IPS-20b (cell line): Measurements from ENCODE around the gene EPHB1.
"Not testable (repeated sequence)": the region's sequence is repeated elsewhere in the genome, so short reads cannot be mapped to it uniquely, and the experiment has no call there.

Experiments used
- H3K27ac ChIP-seq: one replicate; pipeline ENCODE4 v1.5.1; 2013; ENCODE audit warnings: low read length
- H3K27me3 ChIP-seq: 2 replicates; pipeline ENCODE4 v1.6.1; 2013; ENCODE audit warnings: mild to moderate bottlenecking, low read length, inconsistent platforms; ENCODE audit not compliant: insufficient read depth
- H3K36me3 ChIP-seq: 2 replicates; pipeline ENCODE4 v1.6.1; 2013; ENCODE audit warnings: low read depth, mild to moderate bottlenecking, inconsistent platforms, low read length, moderate library complexity; ENCODE audit not compliant: insufficient read depth
- H3K4me1 ChIP-seq: 2 replicates; pipeline ENCODE4 v1.6.1; 2013; ENCODE audit warnings: mild to moderate bottlenecking, control low read depth, inconsistent platforms, low read length, moderate library complexity; ENCODE audit not compliant: insufficient read depth
- H3K4me3 ChIP-seq: 2 replicates; pipeline ENCODE4 v1.5.1; 2013; ENCODE audit warnings: mild to moderate bottlenecking, low read length, inconsistent platforms
- H3K9ac ChIP-seq: 2 replicates; pipeline ENCODE4 v1.6.1; 2013; ENCODE audit warnings: low read depth, mild to moderate bottlenecking, inconsistent platforms, low read length, moderate library complexity
- H3K9me3 ChIP-seq: 2 replicates; pipeline ENCODE4 v1.6.1; 2013; ENCODE audit warnings: mild to moderate bottlenecking, low read depth, low read length, inconsistent platforms; ENCODE audit not compliant: insufficient read depth

Gene EPHB1

GRCh38 chr3:135040321-135041240, 245.5 kb downstream of the EPHB1 start:
- H3K9ac ChIP-seq, result no peak overlapping the region
- H3K27me3 ChIP-seq, result no peaks in the 10 kb centered on the region
- H3K27ac ChIP-seq, result no peak overlapping the region
- no peak overlapping the region for H3K4me3 ChIP-seq
- no peaks in the 10 kb centered on the region for H3K36me3 ChIP-seq
- no peaks in the 10 kb centered on the region for H3K9me3 ChIP-seq
- no peaks in the 10 kb centered on the region for H3K4me1 ChIP-seq

- H3K27ac ChIP-seq, result no peak overlapping the region
- no peaks in the 10 kb centered on the region for H3K36me3 ChIP-seq
- no peaks in the 10 kb centered on the region for H3K4me1 ChIP-seq
- H3K9ac ChIP-seq, result no peak overlapping the region
- no peaks in the 10 kb centered on the region for H3K9me3 ChIP-seq
- no peaks in the 10 kb centered on the region for H3K27me3 ChIP-seq
- H3K4me3 ChIP-seq, result no peak overlapping the region
Measured at GRCh38 chr3:135041601-135042000, 246.5 kb downstream of the EPHB1 start.

- Histone ChIP-seq H3K4me3 (no peak overlapping the region), H3K27me3 (no peaks in the 10 kb centered on the region), H3K4me1 (peaks cover 3% of the 10 kb centered on the region; the same call in 1 of the 2 replicates), H3K9me3 (no peaks in the 10 kb centered on the region), H3K27ac (no peak overlapping the region), H3K9ac (no peak overlapping the region), H3K36me3 (no peaks in the 10 kb centered on the region)
Measured at GRCh38 chr3:135047061-135047460, 252.0 kb downstream of the EPHB1 start.

GRCh38 chr3:135050536-135050935, 255.5 kb downstream of the EPHB1 start:
- Histone ChIP-seq H3K4me3 (no peak overlapping the region), H3K9ac (no peak overlapping the region), H3K4me1 (peaks cover 3% of the 10 kb centered on the region; the same call in 1 of the 2 replicates), H3K9me3 (no peaks in the 10 kb centered on the region), H3K36me3 (no peaks in the 10 kb centered on the region), H3K27me3 (no peaks in the 10 kb centered on the region), H3K27ac (no peak overlapping the region)

- Histone ChIP-seq H3K27ac (no peak overlapping the region), H3K4me1 (peaks cover 3% of the 10 kb centered on the region; the same call in 1 of the 2 replicates), H3K4me3 (no peak overlapping the region), H3K9me3 (no peaks in the 10 kb centered on the region), H3K36me3 (no peaks in the 10 kb centered on the region), H3K9ac (no peak overlapping the region), H3K27me3 (no peaks in the 10 kb centered on the region)
Measured at GRCh38 chr3:135051409-135051973, 256.4 kb downstream of the EPHB1 start.

GRCh38 chr3:135055449-135055848, 260.4 kb downstream of the EPHB1 start:
- no peak overlapping the region for H3K27ac ChIP-seq
- H3K4me1 ChIP-seq, result peaks cover under 1% of the 10 kb centered on the region; the same call in 1 of the 2 replicates
- H3K27me3 ChIP-seq, result no peaks in the 10 kb centered on the region
- no peaks in the 10 kb centered on the region for H3K9me3 ChIP-seq
- H3K36me3 ChIP-seq, result no peaks in the 10 kb centered on the region
- H3K9ac ChIP-seq, result no peak overlapping the region
- no peak overlapping the region for H3K4me3 ChIP-seq

GRCh38 chr3:135056084-135056730, 261.1 kb downstream of the EPHB1 start:
- no peak overlapping the region for H3K9ac ChIP-seq
- H3K36me3 ChIP-seq, result no peaks in the 10 kb centered on the region
- H3K9me3 ChIP-seq, result no peaks in the 10 kb centered on the region
- H3K4me3 ChIP-seq, result no peak overlapping the region
- no peak overlapping the region for H3K27ac ChIP-seq
- no peaks in the 10 kb centered on the region for H3K4me1 ChIP-seq
- H3K27me3 ChIP-seq, result no peaks in the 10 kb centered on the region

GRCh38 chr3:135056733-135057310, 261.8 kb downstream of the EPHB1 start:
- H3K4me3 ChIP-seq, result no peak overlapping the region
- H3K27me3 ChIP-seq, result no peaks in the 10 kb centered on the region
- H3K27ac ChIP-seq, result no peak overlapping the region
- H3K9me3 ChIP-seq, result no peaks in the 10 kb centered on the region
- H3K36me3 ChIP-seq, result no peaks in the 10 kb centered on the region
- no peak overlapping the region for H3K9ac ChIP-seq
- no peaks in the 10 kb centered on the region for H3K4me1 ChIP-seq

GRCh38 chr3:135057996-135058395, 262.9 kb downstream of the EPHB1 start:
- H3K9me3 ChIP-seq, result no peaks in the 10 kb centered on the region
- H3K27ac ChIP-seq, result no peak overlapping the region
- H3K27me3 ChIP-seq, result no peaks in the 10 kb centered on the region
- H3K36me3 ChIP-seq, result no peaks in the 10 kb centered on the region
- H3K4me1 ChIP-seq, result no peaks in the 10 kb centered on the region
- H3K9ac ChIP-seq, result no peak overlapping the region
- H3K4me3 ChIP-seq, result no peak overlapping the region

GRCh38 chr3:135059580-135059979, 264.5 kb downstream of the EPHB1 start:
- H3K4me1 ChIP-seq, result no peaks in the 10 kb centered on the region
- no peak overlapping the region for H3K4me3 ChIP-seq
- no peaks in the 10 kb centered on the region for H3K36me3 ChIP-seq
- no peak overlapping the region for H3K27ac ChIP-seq
- H3K9me3 ChIP-seq, result no peaks in the 10 kb centered on the region
- H3K27me3 ChIP-seq, result no peaks in the 10 kb centered on the region
- H3K9ac ChIP-seq, result no peak overlapping the region

GRCh38 chr3:135066844-135067727, 272.0 kb downstream of the EPHB1 start:
- H3K4me1 ChIP-seq, H3K9me3 ChIP-seq, H3K36me3 ChIP-seq, H3K4me3 ChIP-seq, H3K9ac ChIP-seq, H3K27ac ChIP-seq, H3K27me3 ChIP-seq: not testable (repeated sequence)
